GM23248 (cell line): Measurements from ENCODE around the gene NUBPL.

Experiments used
- EZH2 ChIP-seq: fragments of 200-600 bp; sonication (generic); IDR thresholded peaks from 2 replicates; pipeline ENCODE4 v1.6.1; 2018; ENCODE audit warnings: antibody characterized with exemption, mild to moderate bottlenecking; ENCODE audit not compliant: insufficient read depth, poor library complexity, severe bottlenecking
- EZH2phosphoT487 ChIP-seq: fragments of 200-600 bp; sonication (generic); IDR thresholded peaks from 2 replicates; pipeline ENCODE4 v1.6.1; 2018; ENCODE audit warnings: antibody characterized with exemption, moderate library complexity, mild to moderate bottlenecking, low read depth; ENCODE audit not compliant: insufficient read depth

GRCh38 chr14:31740688-31741087 is 179.5 kb downstream of the NUBPL start:
- TF ChIP-seq EZH2 (no peak), EZH2phosphoT487 (no peak)
